AG09319 (cell line): ENCODE measurements around the gene GAL3ST3.

ENCODE experiments used
- DNase-seq: peaks from one replicate; pipeline ENCODE4 v3.0.0-alpha.2; 2010; ENCODE audit warnings: low read depth; ENCODE audit errors: extremely low read depth
- TF ChIP-seq, protein P1 (sequence below): IDR thresholded peaks from 2 replicates; pipeline ENCODE4 v1.5.1; 2011; ENCODE audit warnings: low read depth, mild to moderate bottlenecking, inconsistent platforms, low read length, moderate library complexity

The GAL3ST3 gene

DNA sequence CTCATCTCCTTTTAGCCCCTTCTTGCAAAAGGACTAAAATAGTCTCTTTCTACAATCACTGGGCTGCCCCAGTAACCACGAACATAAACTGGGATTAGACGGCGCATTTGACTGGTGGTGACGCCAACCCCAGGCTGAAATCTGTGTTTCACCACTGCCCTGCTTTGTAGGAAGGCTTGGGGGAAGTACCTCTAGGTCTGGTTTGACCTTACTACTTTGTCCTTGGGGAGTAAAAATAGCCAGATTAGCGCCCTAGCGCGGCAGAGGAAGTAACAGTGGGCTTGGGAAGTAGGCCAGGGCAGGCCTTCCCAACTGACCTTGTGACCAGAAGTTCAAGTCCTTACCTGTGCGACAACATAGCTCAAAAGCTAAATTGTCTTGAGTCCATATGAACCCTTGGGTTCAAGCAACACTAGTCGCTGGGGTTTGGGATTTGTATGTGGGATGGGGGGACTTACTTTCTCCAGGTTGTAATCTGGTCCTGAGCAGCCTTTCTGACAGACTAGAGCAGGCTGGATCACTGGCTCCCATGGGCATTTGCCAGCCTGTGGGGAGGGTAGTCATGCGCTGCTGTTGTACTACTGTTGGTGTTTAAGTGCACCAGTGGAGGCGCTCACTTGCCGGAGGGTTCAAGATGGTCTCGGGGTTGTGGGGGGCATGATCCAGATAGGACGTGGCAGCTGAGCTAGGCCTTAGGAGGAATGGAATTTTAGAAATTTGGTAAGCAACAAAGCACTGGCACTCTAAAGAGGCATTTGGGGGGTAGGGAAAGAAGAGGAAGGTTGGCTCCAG lies 20.2 kb upstream of the GAL3ST3 start:
- DNase-seq, result peak; percentile 40
- TF ChIP-seq, protein P1, sequence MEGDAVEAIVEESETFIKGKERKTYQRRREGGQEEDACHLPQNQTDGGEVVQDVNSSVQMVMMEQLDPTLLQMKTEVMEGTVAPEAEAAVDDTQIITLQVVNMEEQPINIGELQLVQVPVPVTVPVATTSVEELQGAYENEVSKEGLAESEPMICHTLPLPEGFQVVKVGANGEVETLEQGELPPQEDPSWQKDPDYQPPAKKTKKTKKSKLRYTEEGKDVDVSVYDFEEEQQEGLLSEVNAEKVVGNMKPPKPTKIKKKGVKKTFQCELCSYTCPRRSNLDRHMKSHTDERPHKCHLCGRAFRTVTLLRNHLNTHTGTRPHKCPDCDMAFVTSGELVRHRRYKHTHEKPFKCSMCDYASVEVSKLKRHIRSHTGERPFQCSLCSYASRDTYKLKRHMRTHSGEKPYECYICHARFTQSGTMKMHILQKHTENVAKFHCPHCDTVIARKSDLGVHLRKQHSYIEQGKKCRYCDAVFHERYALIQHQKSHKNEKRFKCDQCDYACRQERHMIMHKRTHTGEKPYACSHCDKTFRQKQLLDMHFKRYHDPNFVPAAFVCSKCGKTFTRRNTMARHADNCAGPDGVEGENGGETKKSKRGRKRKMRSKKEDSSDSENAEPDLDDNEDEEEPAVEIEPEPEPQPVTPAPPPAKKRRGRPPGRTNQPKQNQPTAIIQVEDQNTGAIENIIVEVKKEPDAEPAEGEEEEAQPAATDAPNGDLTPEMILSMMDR, result no peak; the same call in 1 of the 2 replicates

DNA sequence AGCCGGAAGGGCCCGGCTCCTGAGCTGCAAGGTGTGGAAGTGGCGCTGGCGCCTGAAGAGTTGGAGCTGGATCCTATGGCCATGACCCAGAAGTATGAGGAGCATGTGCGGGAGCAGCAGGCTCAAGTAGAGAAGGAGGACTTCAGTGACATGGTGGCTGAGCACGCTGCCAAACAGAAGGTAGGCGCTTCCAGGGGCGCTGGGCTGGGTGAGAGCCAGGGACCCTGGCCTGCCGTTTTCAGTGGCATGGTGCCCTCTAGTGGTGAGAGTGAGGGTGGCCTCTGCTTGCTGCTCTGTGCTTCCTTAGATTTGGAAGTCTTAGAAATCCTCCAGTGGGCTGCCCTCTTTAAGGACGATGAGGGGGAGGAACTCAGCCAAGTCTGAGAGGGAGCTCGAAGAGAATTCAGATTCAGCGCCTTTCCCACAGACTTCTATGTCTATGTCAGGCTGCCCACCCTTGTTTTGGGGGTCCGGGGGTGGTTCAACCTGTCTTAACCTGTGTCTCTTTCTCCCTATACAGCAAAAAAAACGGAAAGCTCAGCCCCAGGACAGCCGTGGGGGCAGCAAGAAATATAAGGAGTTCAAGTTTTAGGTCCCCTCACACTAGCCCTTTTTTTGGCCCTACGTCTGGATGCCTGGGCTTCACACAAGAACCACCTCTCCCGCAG lies 19.3 kb upstream of the GAL3ST3 start:
- DNase-seq, result peak; percentile 25

DNA sequence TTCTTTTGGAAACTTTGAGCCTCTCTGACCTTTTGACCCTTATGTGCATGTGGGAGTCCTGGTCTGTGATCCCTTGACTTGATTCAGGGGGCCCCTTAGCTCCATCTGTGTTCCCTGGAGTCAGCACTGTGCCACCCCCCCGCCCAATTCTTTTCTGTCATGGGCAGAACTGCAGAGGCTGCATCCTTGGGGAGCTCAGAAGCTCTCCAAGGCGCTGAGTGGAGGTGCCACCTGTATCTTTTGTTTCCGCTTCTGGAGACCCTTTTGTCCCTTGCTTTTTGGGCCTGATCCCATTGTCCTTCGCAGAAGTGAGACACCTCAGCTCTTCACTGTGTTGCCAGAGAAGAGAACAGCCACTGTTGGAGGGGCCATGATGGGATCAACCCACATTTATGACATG lies 18.7 kb upstream of the GAL3ST3 start:
- TF ChIP-seq, protein P1, result no peak
- no peak for DNase-seq

More for the DNA sequence above, 19.3 kb upstream of the GAL3ST3 start:
- TF ChIP-seq, protein P1, result peak; percentile 90

DNA sequence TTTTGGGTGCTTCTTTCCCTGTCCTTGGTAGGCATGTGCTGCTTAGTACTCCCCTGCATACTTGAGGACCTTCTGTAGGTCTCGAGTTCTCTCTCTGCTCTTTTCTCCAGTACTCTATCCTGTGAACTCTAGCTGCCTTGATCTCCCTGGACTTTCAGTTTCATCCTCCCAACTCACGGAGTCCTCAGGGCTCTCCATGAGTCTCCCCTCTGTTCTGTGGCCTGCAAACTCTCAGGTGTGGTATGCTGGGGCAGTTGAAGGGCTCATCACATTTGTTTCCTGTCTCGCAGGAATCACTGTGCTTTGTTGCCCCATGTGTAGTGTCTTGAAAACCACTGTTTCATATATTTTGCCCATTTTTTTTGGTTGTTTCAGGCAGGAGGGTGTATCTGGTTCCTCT lies 17.8 kb upstream of the GAL3ST3 start:
- no peak for DNase-seq
- TF ChIP-seq, protein P1, result no peak

DNA sequence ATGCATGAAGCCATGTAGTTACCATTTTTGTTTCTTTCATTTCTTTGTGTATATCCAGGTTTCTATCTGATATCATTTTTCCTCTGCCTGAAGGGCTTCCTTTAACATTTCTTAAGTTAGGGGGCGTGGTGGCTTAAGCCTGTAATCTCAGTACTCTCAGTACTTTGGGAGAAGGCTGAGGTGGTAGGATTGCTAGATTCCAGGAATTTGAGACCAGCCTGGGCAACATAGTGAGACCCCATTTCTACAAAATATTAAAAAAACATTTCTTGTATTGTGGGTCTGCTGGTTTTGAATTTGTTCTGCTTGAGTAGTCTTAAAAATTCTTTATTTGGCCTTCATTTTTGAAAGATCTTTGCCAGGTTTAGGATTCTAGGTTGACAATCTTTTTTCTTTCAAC lies 15.6 kb upstream of the GAL3ST3 start:
- DNase-seq, result no peak
- TF ChIP-seq, protein P1, result no peak

DNA sequence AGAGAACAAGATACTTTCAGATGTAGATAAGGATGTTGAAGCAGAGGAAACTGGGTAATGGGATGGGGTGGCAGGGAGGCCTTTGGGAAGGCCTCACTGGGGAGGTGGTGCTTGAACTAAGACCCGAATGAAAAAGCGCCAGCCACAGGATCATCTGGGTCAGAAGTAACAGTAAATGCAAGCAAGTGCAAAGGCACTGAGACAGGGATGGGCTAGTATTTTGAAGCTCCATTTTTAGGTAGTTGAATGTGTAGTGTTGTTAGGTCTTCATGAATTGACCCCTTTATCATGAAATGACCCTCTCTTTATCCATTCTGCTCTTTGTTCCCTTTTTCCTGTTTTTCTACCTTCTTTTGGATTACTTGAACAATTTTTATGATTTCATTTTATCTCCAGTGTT lies 14.9 kb upstream of the GAL3ST3 start:
- TF ChIP-seq, protein P1, result no peak
- DNase-seq, result no peak

DNA sequence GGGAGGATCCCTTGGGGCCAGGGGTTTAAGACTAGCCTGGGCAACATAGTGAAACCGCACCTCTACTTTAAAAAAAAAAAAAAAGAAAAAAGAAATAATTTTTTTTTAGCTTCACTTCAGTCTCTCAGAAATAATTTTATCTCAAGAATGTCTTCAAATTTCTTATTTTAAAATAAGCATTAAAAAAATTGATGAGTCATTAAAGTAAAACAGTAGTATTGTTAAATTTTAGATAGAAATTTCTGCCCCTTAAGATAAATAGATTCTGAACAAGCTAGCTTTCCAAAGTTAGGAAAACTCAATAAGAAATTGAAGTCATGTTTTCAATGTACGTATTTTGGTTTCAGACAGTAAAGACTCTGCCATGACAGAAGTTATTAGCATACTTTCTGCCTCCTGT lies 13.4 kb upstream of the GAL3ST3 start:
- TF ChIP-seq, protein P1, result no peak
- no peak for DNase-seq
